ENCODE data around the gene WNK2.

DNA sequence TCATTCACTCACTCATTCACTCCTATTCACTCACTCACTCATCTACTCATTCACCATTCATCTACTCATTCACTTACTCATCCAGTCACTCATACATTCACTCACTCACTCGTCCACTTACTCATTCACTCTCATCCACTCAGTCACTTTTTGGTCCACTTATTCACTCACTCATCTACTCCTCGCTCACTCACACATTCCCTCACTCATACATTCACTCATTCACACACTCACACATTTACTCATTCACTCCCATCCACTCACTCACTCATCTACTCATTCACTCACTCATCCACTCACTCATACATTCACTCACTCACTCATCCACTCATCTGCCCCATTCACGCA is 27.7 kb downstream of the WNK2 start:
- TF ChIP-seq, protein P1, sequence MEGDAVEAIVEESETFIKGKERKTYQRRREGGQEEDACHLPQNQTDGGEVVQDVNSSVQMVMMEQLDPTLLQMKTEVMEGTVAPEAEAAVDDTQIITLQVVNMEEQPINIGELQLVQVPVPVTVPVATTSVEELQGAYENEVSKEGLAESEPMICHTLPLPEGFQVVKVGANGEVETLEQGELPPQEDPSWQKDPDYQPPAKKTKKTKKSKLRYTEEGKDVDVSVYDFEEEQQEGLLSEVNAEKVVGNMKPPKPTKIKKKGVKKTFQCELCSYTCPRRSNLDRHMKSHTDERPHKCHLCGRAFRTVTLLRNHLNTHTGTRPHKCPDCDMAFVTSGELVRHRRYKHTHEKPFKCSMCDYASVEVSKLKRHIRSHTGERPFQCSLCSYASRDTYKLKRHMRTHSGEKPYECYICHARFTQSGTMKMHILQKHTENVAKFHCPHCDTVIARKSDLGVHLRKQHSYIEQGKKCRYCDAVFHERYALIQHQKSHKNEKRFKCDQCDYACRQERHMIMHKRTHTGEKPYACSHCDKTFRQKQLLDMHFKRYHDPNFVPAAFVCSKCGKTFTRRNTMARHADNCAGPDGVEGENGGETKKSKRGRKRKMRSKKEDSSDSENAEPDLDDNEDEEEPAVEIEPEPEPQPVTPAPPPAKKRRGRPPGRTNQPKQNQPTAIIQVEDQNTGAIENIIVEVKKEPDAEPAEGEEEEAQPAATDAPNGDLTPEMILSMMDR (IDR thresholded peaks at IDR 0.05), result no peak
- no peak for TF ChIP-seq POLR2A (IDR thresholded peaks at IDR 0.05)
